HG02885 (cell line): ENCODE measurements around the gene RRBP1.
"Not testable (repeated sequence)": the region's sequence is repeated elsewhere in the genome, so short reads cannot be mapped to it uniquely, and the experiment has no call there.

ENCODE experiments used
- ATAC-seq: cut with Tn5 transposase; IDR thresholded peaks from one replicate; pipeline ENCODE4 v1.9.1; 2021; ENCODE audit warnings: mild to moderate bottlenecking; ENCODE audit not compliant: unreplicated experiment, poor library complexity

The RRBP1 gene

GRCh38 chr20:17710379-17711266 lies 28.6 kb upstream of the RRBP1 start:
- no peak for ATAC-seq

- no peak for ATAC-seq
Observed at GRCh38 chr20:17709361-17710293, 27.6 kb upstream of the RRBP1 start.

GRCh38 chr20:17708675-17709360 lies 26.8 kb upstream of the RRBP1 start:
- no peak for ATAC-seq

GRCh38 chr20:17707951-17708350 lies 25.9 kb upstream of the RRBP1 start:
- ATAC-seq: not testable (repeated sequence)

- no peak for ATAC-seq
Observed at GRCh38 chr20:17706632-17707031, 24.6 kb upstream of the RRBP1 start.

GRCh38 chr20:17705916-17706315 lies 23.9 kb upstream of the RRBP1 start:
- no peak for ATAC-seq

GRCh38 chr20:17704589-17705317 lies 22.7 kb upstream of the RRBP1 start:
- no peak for ATAC-seq

GRCh38 chr20:17701826-17702225 lies 19.8 kb upstream of the RRBP1 start:
- no peak for ATAC-seq

- ATAC-seq: no peak
Observed at GRCh38 chr20:17700637-17701036, 18.6 kb upstream of the RRBP1 start.

- no peak for ATAC-seq
Observed at GRCh38 chr20:17699931-17700351, 17.9 kb upstream of the RRBP1 start, which contains the start of gene BANF2. TSS of gene BANF2 (plus strand) at chr20:17699966. CDS start at chr20:17725026, 25,060 bp downstream.

- ATAC-seq: no peak
Observed at GRCh38 chr20:17698384-17698783, 16.3 kb upstream of the RRBP1 start.

- ATAC-seq: no peak
Observed at GRCh38 chr20:17697171-17697570, 15.1 kb upstream of the RRBP1 start.

- no peak for ATAC-seq
Observed at GRCh38 chr20:17696287-17696686, 14.2 kb upstream of the RRBP1 start.

GRCh38 chr20:17694767-17695166 lies 12.7 kb upstream of the RRBP1 start:
- ATAC-seq: no peak

- ATAC-seq: no peak
Observed at GRCh38 chr20:17693444-17694001, 11.5 kb upstream of the RRBP1 start.

- ATAC-seq: no peak
Observed at GRCh38 chr20:17691758-17692157, 9.7 kb upstream of the RRBP1 start.

GRCh38 chr20:17690144-17690543 lies 8.1 kb upstream of the RRBP1 start:
- ATAC-seq: no peak

GRCh38 chr20:17688965-17689364 lies 6.9 kb upstream of the RRBP1 start:
- no peak for ATAC-seq

- no peak for ATAC-seq
Observed at GRCh38 chr20:17687800-17688199, 5.8 kb upstream of the RRBP1 start.
